ENCODE data around the gene NCS1.

Gene NCS1

GRCh38 chr9:130149031-130149430 lies 23.2 kb upstream of the NCS1 start:
- DNase-seq, result no peak

DNA sequence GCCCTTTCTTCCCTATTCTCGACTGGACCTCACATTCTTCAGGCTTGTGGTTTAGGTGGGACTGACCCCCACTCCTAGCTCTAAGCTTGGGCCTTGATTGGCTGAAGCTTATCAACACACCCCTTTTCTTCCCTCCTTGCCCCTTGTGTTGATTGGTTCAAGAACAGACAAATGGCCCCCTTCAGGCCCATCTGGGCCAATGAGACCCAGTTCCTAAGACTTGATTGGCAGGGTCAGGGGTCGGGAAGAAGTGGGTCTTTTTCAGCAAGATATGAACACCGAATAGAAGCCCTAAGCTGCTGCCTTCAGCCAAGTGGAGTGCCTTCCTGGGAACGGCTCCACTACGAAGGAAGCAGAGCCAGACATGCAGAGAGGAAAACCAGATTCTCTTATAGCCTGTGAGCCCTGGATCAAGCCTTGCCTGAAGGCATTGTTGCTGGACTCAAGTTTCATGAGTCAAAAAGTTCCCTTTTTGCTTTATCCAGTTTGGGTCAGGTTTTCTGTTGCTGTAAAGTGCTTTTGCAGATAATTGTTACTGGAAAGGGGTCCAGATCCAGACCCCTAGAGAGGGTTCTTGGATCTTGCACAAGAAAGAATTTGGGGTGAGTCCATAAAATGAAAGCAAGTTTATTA lies 22.4 kb upstream of the NCS1 start:
- no peak for DNase-seq

GRCh38 chr9:130150779-130151382 lies 21.3 kb upstream of the NCS1 start:
- DNase-seq, result no peak

DNA sequence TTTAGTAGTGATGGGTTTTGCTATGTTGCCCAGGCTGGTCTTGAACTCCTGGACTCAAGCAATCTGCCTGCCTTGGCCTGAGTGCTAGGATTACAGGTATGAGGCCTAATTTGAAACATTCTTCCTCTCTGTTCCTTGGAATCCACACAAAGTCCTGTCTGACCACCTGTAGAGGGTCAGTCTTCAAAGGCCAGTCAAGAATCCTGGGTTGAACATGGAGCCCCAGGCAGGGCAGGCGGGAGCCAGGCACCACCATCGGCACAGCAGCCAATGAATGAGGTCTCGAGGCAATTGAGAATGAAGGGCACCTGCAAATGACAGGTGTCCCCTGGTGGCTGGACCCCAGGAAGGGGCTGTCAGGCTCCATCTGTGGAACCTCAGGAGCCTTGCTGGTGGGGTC lies 17.4 kb upstream of the NCS1 start:
- no peak for DNase-seq

- no peak for DNase-seq
Observed at GRCh38 chr9:130155647-130156046, 16.6 kb upstream of the NCS1 start.

- DNase-seq, result no peak
Observed at GRCh38 chr9:130156672-130157071, 15.5 kb upstream of the NCS1 start.

- DNase-seq, result no peak
Observed at GRCh38 chr9:130157079-130157478, 15.1 kb upstream of the NCS1 start.

DNA sequence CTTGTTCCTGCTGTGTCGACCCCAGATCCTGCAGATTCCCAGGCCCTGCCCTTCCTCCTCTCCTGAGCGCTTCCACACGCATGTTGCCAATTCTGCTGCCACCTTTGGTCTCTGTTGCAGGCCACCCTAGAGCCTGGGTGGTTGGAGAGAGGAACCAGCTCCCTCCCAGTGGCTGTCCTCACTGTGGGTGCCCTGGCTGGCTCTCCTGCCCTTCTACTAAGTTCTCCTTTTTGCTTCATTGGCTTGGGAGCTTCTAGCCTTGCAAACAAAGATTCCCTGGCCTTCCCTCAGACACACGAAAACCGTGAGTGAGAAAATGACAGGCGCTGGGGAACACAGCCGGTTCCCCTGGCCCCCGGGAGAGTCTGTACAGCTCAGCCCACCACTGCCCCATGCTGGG lies 14.2 kb upstream of the NCS1 start:
- no peak for DNase-seq

GRCh38 chr9:130159057-130159456 lies 13.1 kb upstream of the NCS1 start:
- no peak for DNase-seq

DNA sequence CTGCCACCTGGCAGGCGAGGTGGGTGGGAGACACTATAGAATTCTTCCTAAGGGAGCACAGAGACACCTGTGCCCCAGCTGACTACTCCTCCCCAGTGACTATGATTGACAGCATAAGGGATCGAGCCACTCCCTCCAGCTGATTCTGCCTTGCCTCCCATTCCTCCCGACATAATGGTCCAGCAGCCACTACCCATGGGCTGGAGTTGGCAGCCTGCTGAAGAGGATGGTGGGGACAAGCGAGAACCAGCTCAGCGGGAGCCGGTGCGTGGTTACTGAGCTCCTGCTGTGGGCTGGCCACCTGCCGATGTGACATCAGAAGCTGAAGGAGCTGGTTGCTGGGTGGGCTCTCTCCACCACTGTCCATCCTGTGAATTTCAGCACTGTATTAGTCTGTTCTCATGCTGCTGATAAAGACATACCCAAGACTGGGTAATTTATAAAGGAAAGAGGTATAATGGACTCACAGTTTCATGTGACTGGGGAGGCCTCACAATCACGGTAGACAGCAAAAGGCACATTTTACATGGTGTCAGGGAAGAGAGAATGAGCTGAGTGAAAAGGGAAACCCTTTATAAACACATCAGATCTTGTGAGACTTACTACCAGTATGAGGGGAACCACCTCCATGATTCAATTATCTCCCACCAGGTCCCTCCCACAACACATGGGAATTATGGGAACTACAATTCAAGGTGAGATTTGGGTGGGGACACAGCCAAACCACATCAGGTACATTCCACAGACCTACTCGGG lies 12.1 kb upstream of the NCS1 start:
- no peak for DNase-seq

DNA sequence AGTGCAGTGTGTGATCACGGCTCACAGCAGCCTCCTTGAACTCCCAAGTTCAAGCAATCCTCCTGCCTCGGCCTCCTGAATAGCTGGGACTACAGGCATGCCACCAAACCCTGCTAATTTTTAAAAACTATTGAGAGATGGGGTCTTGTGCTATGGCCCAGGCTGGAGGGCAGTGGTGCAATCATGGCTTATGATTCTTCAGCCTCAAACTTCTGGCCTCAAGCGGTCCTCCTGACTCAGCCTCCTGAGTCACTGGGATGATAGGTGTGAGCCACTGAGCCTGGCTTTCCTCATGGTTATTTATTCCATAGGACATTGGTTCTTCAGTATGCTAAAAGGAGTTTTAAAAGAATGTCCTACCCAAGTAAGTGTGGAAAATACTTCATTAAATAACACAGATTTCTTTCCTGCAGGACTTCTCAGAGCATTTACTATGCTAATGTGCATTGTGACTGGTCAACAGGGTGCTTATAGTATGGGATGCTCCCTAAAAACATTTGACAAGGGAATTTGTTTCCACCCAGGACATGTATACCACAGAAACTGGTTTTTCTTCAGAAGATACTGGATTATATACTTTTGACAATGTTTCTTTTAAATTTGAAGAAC lies 11.2 kb upstream of the NCS1 start:
- DNase-seq, result no peak

- no peak for DNase-seq
Observed at GRCh38 chr9:130165579-130165978, 6.6 kb upstream of the NCS1 start.

GRCh38 chr9:130166399-130166798 lies 5.8 kb upstream of the NCS1 start:
- no peak for DNase-seq

GRCh38 chr9:130167927-130168326 lies 4.3 kb upstream of the NCS1 start:
- DNase-seq, result no peak

- no peak for DNase-seq
Observed at GRCh38 chr9:130171226-130172148, 717 bp upstream of the NCS1 start.

DNA sequence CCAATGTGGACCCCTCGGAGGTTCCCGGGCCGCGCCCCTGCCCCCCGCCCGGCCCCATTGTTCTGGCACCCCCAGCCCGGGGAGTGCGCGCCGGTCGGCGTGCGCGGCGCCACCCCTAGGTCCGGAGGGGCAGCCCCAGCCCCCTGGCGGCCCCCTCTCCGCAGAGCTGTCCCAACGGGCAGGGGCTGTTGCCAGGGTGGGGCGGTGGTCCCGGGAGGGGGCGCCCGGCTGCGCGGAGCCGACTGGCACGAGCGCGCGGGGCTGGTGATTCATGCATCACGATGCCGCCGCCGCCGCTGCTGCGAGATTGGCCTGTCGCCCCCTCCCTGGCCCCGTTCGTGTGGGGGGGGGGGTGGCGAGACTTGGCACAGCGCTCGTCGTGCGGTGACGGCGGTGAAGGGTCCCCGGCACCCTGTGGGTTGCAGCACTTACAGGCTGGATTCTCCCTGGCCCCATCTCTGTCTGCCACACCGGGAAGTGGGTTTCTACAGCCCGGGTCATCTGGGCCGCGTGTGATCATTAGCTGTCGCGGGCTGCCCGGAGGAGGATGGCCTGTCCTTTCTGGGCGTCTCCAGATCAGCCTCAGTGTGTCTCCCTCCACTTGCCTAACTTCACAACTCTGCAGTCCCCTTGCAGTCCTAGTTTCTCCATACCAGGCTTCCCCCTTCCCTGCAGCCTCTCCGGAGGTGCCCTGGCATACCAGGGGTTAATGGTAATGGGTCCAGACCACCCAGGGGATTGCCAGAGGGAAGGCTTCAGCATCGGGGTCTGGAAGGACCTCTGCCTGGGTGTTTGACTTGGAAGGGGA lies 858 bp downstream of the NCS1 start:
- DNase-seq, result peak; percentile 8

DNA sequence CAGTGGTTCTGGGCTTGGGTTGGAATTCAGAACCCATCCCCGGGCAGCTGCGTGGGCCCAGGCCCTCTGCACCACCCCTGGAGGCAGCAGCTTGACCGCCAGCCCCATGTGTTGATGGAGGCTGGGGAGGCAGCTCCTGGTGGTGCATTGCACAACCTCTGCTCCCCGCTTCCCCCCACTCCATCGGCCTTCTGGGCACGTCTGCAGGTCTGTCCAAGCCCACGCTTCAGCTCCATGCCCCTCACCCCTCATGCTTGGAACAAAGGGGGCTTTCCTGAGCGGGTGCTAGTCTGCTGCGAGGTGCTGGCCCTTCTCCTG lies 1.4 kb downstream of the NCS1 start:
- no peak for DNase-seq

- no peak for DNase-seq
Observed at GRCh38 chr9:130174025-130174424, 1.8 kb downstream of the NCS1 start.

DNA sequence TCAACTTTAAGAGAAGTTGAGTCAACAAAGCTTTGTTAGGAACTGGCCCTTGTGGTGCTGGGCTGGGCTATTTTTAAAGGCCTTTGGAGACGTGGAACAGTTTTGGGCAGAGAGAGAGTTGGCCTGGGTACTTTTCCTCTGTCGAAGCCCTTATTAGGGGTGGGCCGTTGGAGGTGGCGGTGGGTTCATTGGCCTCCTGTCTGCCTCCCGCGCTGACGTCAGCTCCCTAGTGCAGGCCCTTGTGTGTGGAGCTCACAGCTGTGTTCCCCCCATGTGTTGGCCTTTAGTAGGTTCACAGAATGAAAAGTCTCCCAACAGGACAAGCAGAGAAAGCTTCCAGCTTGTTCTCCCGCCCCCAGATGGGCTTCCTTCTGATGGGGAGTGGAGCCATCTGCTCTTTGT lies 2.7 kb downstream of the NCS1 start:
- no peak for DNase-seq

GRCh38 chr9:130175355-130175754 lies 3.2 kb downstream of the NCS1 start:
- DNase-seq, result no peak

DNA sequence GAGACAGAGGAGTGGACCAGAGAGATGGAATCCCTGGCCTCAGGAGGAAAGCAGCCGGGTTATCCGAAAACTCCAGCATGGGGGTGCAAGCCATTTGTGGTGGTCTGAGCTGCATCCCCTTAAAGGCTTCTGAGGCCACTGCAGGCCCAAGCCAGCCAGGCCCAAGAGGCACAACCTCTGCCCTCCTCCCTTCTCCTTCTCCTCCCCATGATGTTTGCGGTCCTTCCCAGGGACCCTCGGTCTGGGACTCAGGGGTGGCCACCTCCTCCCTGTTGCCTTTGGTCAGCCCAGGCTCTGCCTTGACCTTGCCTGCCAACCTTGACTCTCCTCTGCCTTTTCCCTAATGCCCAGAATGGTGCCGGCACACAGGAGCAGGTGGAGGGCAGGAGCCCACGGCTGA lies 4.6 kb downstream of the NCS1 start:
- no peak for DNase-seq
